GM23248 (cell line): ENCODE results near the gene SCGB1A1. TPM values are rescaled to one million over a fixed set of nuclear protein-coding genes. Genes with fewer than 3 reads are reported as not detected.

Experiments used
- DNase-seq: peaks from one replicate; pipeline ENCODE4 v3.0.0-alpha.2; 2015
- H2AFZ ChIP-seq: fragments of 200-600 bp; sonication (generic); 2 replicates; pipeline ENCODE4 v1.6.1; 2016; ENCODE audit warnings: antibody characterized with exemption
- H3F3A ChIP-seq: fragments of 200-600 bp; sonication (generic); 2 replicates; pipeline ENCODE4 v1.6.1; 2016; ENCODE audit warnings: mild to moderate bottlenecking, antibody characterized with exemption, mixed run types; ENCODE audit not compliant: insufficient read depth
- H3K27ac ChIP-seq: fragments of 200-600 bp; sonication (generic); 2 replicates; pipeline ENCODE4 v1.5.1; 2016; ENCODE audit warnings: mild to moderate bottlenecking
- H3K27me3 ChIP-seq: fragments of 200-600 bp; sonication (generic); replicated peaks from 2 replicates; pipeline ENCODE4 v1.6.1; 2016; ENCODE audit warnings: mild to moderate bottlenecking; ENCODE audit not compliant: insufficient read depth
- H3K36me3 ChIP-seq: fragments of 200-600 bp; sonication (generic); 2 replicates; pipeline ENCODE4 v1.6.1; 2016; ENCODE audit warnings: low read depth, mild to moderate bottlenecking
- H3K4me1 ChIP-seq: fragments of 200-600 bp; sonication (generic); 2 replicates; pipeline ENCODE4 v1.6.1; 2016; ENCODE audit warnings: mild to moderate bottlenecking; ENCODE audit not compliant: insufficient read depth
- H3K4me2 ChIP-seq: fragments of 200-600 bp; sonication (generic); one replicate; pipeline ENCODE4 v1.6.1; 2016; ENCODE audit warnings: mild to moderate bottlenecking; ENCODE audit not compliant: unreplicated experiment
- H3K4me3 ChIP-seq: fragments of 200-600 bp; sonication (generic); 2 replicates; pipeline ENCODE4 v1.5.1; 2016; ENCODE audit warnings: mild to moderate bottlenecking
- H3K79me2 ChIP-seq: fragments of 200-600 bp; sonication (generic); 2 replicates; pipeline ENCODE4 v1.6.1; 2016; ENCODE audit warnings: mild to moderate bottlenecking; ENCODE audit not compliant: insufficient read depth
- H3K9ac ChIP-seq: fragments of 200-600 bp; sonication (generic); 2 replicates; pipeline ENCODE4 v1.6.1; 2016; ENCODE audit warnings: mild to moderate bottlenecking
- H3K9me2 ChIP-seq: fragments of 200-600 bp; sonication (generic); 2 replicates; pipeline ENCODE4 v1.6.1; 2016; ENCODE audit warnings: mixed run types, mild to moderate bottlenecking, moderate library complexity; ENCODE audit not compliant: insufficient read depth
- H3K9me3 ChIP-seq: fragments of 200-600 bp; sonication (generic); one replicate; pipeline ENCODE4 v1.6.1; 2017; ENCODE audit warnings: low read depth
- H4K20me1 ChIP-seq: fragments of 200-600 bp; sonication (generic); 2 replicates; pipeline ENCODE4 v1.6.0; 2016; ENCODE audit not compliant: insufficient read depth
- EZH2 ChIP-seq: fragments of 200-600 bp; sonication (generic); IDR thresholded peaks from 2 replicates; pipeline ENCODE4 v1.6.1; 2018; ENCODE audit warnings: antibody characterized with exemption, mild to moderate bottlenecking; ENCODE audit not compliant: insufficient read depth, poor library complexity, severe bottlenecking
- EZH2phosphoT487 ChIP-seq: fragments of 200-600 bp; sonication (generic); IDR thresholded peaks from 2 replicates; pipeline ENCODE4 v1.6.1; 2018; ENCODE audit warnings: antibody characterized with exemption, moderate library complexity, mild to moderate bottlenecking, low read depth; ENCODE audit not compliant: insufficient read depth
- WGBS, 2 experiments: methylation state at CpG; one replicate each; pipeline ENCODE4 v1.1.6; 2015 to 2017; ENCODE audit warnings: low lambda C conversion rate in 2 of 2, low coverage in 1 of 2; ENCODE audit errors: missing lambda C conversion rate in 2 of 2; 5-methylcytosine and 5-hydroxymethylcytosine counted together
- in situ Hi-C: fragments of 300-500 bp; cut with MboI; formaldehyde crosslinking; loops from 2 replicates; pipeline ENCODE4 v1.15.0; 2020
- polyA plus RNA-seq: library from polyadenylated mRNA; unstranded; fragments of >200 nt; fragmentation: Nextera tagmentation; extraction: Ambion mirVana; gene quantifications from 2 replicates; pipeline ENCODE4 v1.2.1, GENCODE V29; 2016
- total RNA-seq: library from RNA; depleted of rRNA; stranded (reverse); fragments of >200 nt; shearing (Covaris generic); gene quantifications from 2 replicates; pipeline ENCODE4 v1.2.3, GENCODE V29; 2014

SCGB1A1 gene
- total and polyA plus RNA-seq, 2 experiments from 2014 or later, result not detected

DNA sequence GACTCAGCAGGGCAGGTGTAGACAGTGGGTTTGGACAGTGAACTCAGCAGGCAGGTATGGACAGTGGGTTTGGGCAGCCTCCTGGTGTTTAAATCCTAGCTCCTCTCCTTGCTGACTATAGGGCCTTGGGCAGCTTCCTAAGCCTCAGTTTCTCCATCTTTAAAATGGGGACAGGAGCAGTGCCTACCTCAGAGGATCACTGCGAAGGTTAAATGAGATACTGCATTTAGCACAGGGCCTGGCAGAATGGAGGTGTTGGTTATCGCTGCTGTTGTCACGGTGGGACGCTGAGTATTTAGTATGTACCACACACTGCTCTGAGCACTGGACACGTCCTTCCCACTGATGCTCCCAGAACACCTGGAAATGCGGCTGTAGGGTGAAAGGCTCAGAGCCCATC lies 14.4 kb upstream of the SCGB1A1 start:
- in situ Hi-C loops, result no loop called here
- Histone ChIP-seq H3K4me1 (peaks cover 35% of the 10 kb centered on the region), H3F3A (peaks cover 13% of the 10 kb centered on the region), H3K27me3 (no peaks in the 10 kb centered on the region), H3K79me2 (no peaks in the 10 kb centered on the region), H3K36me3 (no peaks in the 10 kb centered on the region), H4K20me1 (no peaks in the 10 kb centered on the region), H3K4me3 (no peak overlapping the region), H3K9me3 (no peaks in the 10 kb centered on the region), H2AFZ (no peak overlapping the region), H3K27ac (no peak overlapping the region), H3K9me2 (no peaks in the 10 kb centered on the region), H3K4me2 (no peak overlapping the region), H3K9ac (no peak overlapping the region)
- 94% methylated on average over 6 of the region's 6 CpGs for WGBS, 2 experiments
- TF ChIP-seq EZH2phosphoT487 (no peak), EZH2 (no peak)
- DNase-seq, result no peak

- no peak overlapping the region for H2AFZ ChIP-seq
- H3K27ac ChIP-seq, result no peak overlapping the region
- no peak for DNase-seq
- no peak overlapping the region for H3K9ac ChIP-seq
- in situ Hi-C loops, result no loop called here
- H3K27me3 ChIP-seq, result no peaks in the 10 kb centered on the region
- H3K4me2 ChIP-seq, result no peak overlapping the region
- no peaks in the 10 kb centered on the region for H3K36me3 ChIP-seq
- H4K20me1 ChIP-seq, result no peaks in the 10 kb centered on the region
- WGBS, 2 experiments, result 81 to 88% methylated on average over 5 of the region's 5 CpGs
- H3K9me3 ChIP-seq, result no peaks in the 10 kb centered on the region
- H3K4me3 ChIP-seq, result no peak overlapping the region
- H3K9me2 ChIP-seq, result no peaks in the 10 kb centered on the region
- H3K4me1 ChIP-seq, result peaks cover 31% of the 10 kb centered on the region
- peaks cover 12% of the 10 kb centered on the region for H3F3A ChIP-seq
- TF ChIP-seq EZH2 (no peak), EZH2phosphoT487 (no peak)
- no peaks in the 10 kb centered on the region for H3K79me2 ChIP-seq
Measured at GRCh38 chr11:62404901-62405300, 13.9 kb upstream of the SCGB1A1 start.

DNA sequence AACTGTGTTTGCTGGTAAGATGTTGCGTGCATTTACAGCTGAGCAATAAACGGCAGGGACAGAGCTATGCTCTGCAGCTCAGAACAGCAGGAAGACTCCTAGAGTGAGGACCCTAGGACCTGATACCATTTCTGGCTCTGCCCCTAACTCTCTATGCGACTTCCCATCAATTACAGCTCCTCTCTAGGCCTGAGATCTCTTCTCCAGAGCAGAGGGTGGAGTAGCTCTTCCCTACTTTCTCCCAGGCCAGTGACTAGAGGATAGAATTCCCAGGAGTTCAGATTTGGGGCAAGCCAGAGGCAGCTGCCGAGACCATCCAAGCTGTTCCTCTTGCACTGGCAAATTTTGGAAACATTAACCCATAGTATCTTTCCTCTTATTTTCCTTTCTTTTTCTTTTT lies 12.8 kb upstream of the SCGB1A1 start:
- 23 to 31% methylated on average over 4 of the region's 4 CpGs for WGBS, 2 experiments
- H3K27me3 ChIP-seq, result no peaks in the 10 kb centered on the region
- no peaks in the 10 kb centered on the region for H3K9me2 ChIP-seq
- H3K36me3 ChIP-seq, result no peaks in the 10 kb centered on the region
- no peaks in the 10 kb centered on the region for H4K20me1 ChIP-seq
- no peak overlapping the region for H3K9ac ChIP-seq
- no peak overlapping the region for H3K27ac ChIP-seq
- no peak for TF ChIP-seq EZH2phosphoT487
- H3K4me2 ChIP-seq, result no peak overlapping the region
- in situ Hi-C loops, result no loop called here
- no peaks in the 10 kb centered on the region for H3K9me3 ChIP-seq
- no peak for DNase-seq
- H3K4me1 ChIP-seq, result peaks cover 20% of the 10 kb centered on the region
- H3K79me2 ChIP-seq, result no peaks in the 10 kb centered on the region
- H3F3A ChIP-seq, result 0 out of 2 replicates have a peak, but pooled peaks cover 4% of the 10 kb centered on the region
- no peak overlapping the region for H2AFZ ChIP-seq
- H3K4me3 ChIP-seq, result no peak overlapping the region

DNA sequence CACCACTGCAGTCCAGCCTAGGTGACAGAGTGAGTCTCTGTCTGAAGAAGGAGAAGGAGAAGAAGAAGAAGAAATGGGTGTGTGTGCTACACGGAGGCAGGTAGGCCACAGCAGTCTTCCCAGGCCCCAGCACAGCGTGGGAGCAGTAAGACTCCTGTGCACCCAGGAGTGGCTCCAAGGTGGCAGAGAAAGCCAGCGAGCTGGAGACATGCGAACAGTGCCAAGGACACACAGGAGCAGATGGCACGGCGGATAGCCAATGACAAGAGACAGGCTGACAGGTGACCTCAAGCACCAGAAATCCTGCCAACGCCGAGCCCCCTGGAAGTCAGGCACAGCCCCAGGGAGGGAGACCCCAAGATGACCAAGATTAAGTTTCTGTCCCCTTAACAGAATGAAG lies 9.0 kb upstream of the SCGB1A1 start:
- H3K9me3 ChIP-seq, result no peaks in the 10 kb centered on the region
- H3K79me2 ChIP-seq, result no peaks in the 10 kb centered on the region
- no peaks in the 10 kb centered on the region for H3K27me3 ChIP-seq
- H4K20me1 ChIP-seq, result no peaks in the 10 kb centered on the region
- WGBS, 2 experiments, result 83 to 89% methylated on average over 8 of the region's 8 CpGs
- no peaks in the 10 kb centered on the region for H3K36me3 ChIP-seq
- no peak for DNase-seq
- no peak overlapping the region for H3K27ac ChIP-seq
- no peak overlapping the region for H3K4me2 ChIP-seq
- no peaks in the 10 kb centered on the region for H3K4me1 ChIP-seq
- H2AFZ ChIP-seq, result no peak overlapping the region
- in situ Hi-C loops, result no loop called here
- H3K9ac ChIP-seq, result no peak overlapping the region
- H3K4me3 ChIP-seq, result no peak overlapping the region
- TF ChIP-seq EZH2 (no peak), EZH2phosphoT487 (no peak)
- H3K9me2 ChIP-seq, result no peaks in the 10 kb centered on the region
- no peaks in the 10 kb centered on the region for H3F3A ChIP-seq

DNA sequence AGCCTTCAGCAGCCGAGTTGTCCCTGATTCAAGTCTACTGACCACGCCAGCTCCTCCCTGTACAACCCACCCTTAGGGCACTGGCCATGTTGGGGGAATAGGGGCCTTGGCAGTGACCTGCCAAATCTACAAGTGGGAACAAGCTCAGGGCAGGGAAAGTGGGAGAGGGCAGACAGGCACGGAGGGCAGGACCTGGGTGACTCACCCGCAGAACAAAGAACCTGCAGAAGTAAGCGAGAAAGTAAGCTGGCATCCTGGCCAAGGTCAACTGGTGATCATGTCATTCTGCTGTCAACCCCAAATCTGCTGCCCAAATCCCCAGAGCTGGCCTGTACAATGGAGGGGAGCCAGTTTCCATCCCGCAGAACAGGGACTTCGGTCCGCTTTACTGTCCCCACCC lies 7.9 kb upstream of the SCGB1A1 start:
- H3K9me2 ChIP-seq, result no peaks in the 10 kb centered on the region
- no peak for DNase-seq
- no peaks in the 10 kb centered on the region for H3K36me3 ChIP-seq
- H3K27me3 ChIP-seq, result no peaks in the 10 kb centered on the region
- no peaks in the 10 kb centered on the region for H4K20me1 ChIP-seq
- H3K27ac ChIP-seq, result no peak overlapping the region
- no peaks in the 10 kb centered on the region for H3K9me3 ChIP-seq
- in situ Hi-C loops, result no loop called here
- no peak overlapping the region for H3K9ac ChIP-seq
- H3K79me2 ChIP-seq, result no peaks in the 10 kb centered on the region
- TF ChIP-seq EZH2, result no peak
- no peak for TF ChIP-seq EZH2phosphoT487
- no peaks in the 10 kb centered on the region for H3F3A ChIP-seq
- no peaks in the 10 kb centered on the region for H3K4me1 ChIP-seq
- H3K4me3 ChIP-seq, result no peak overlapping the region
- H3K4me2 ChIP-seq, result no peak overlapping the region
- WGBS, 2 experiments, result 78 to 81% methylated on average over 8 of the region's 8 CpGs
- H2AFZ ChIP-seq, result no peak overlapping the region
